GM18870 (cell line): ENCODE measurements around the gene RAB1B.
"Not testable (repeated sequence)": the region's sequence is repeated elsewhere in the genome, so short reads cannot be mapped to it uniquely, and the experiment has no call there.

Source experiments
- ATAC-seq: cut with Tn5 transposase; IDR thresholded peaks from one replicate; pipeline ENCODE4 v1.9.1; 2021; ENCODE audit warnings: moderate library complexity; ENCODE audit not compliant: unreplicated experiment

Gene RAB1B

GRCh38 chr11:66294626-66295620, 26.5 kb downstream of the RAB1B start:
- no peak for ATAC-seq

- no peak for ATAC-seq
These were observed 29.2 kb downstream of the RAB1B start for GRCh38 chr11:66297610-66298009.

GRCh38 chr11:66299186-66299585, 30.7 kb downstream of the RAB1B start:
- no peak for ATAC-seq

- no peak for ATAC-seq
These were observed 34.2 kb downstream of the RAB1B start for GRCh38 chr11:66302656-66303055.

- ATAC-seq = no peak
These were observed 41.0 kb downstream of the RAB1B start for GRCh38 chr11:66309475-66309874.

- no peak for ATAC-seq
These were observed 41.9 kb downstream of the RAB1B start for GRCh38 chr11:66310324-66310723.

- not testable (repeated sequence) for ATAC-seq
These were observed 42.5 kb downstream of the RAB1B start for GRCh38 chr11:66310803-66311440.

- ATAC-seq = no peak
These were observed 43.1 kb downstream of the RAB1B start for GRCh38 chr11:66311470-66311964.

- peak; percentile 65 for ATAC-seq
These were observed 43.6 kb downstream of the RAB1B start for GRCh38 chr11:66311965-66312548.

- peak; percentile 41 for ATAC-seq
These were observed 44.3 kb downstream of the RAB1B start for GRCh38 chr11:66312549-66313320.

GRCh38 chr11:66313321-66314185, 45.1 kb downstream of the RAB1B start:
- no peak for ATAC-seq

- no peak for ATAC-seq
These were observed 45.7 kb downstream of the RAB1B start for GRCh38 chr11:66314186-66314501.

- no peak for ATAC-seq
These were observed 46.4 kb downstream of the RAB1B start for GRCh38 chr11:66314561-66315497.

- ATAC-seq = no peak
These were observed 47.1 kb downstream of the RAB1B start for GRCh38 chr11:66315498-66315885.

GRCh38 chr11:66315921-66316811, 47.7 kb downstream of the RAB1B start:
- no peak for ATAC-seq

GRCh38 chr11:66316849-66317251, 48.4 kb downstream of the RAB1B start, which contains the start of gene CD248:
Gene CD248, minus strand, starts transcription at chr11:66317044. Its CDS starts 17 bp downstream, at chr11:66317027.
- ATAC-seq = no peak

GRCh38 chr11:66317322-66317722, 48.9 kb downstream of the RAB1B start:
- ATAC-seq = no peak
